PC-9 (cell line): Measurements from ENCODE around the gene CACNA2D1. TPM values are rescaled to one million over a fixed set of nuclear protein-coding genes. Genes with fewer than 3 reads are reported as not detected.

Source experiments
- BruUV-seq: library from RNA; stranded (reverse); fragments of 400-500 nt; replicated peaks from 2 replicates; lab custom pipeline; 2021; lab: Mats Ljungman, UMichigan
- CTCF ChIA-PET: fragments of 300-600 bp; sonication (Branson Sonifier 250); formaldehyde crosslinking; loops from one replicate; lab custom pipeline; 2022; ENCODE audit warnings: antibody characterized with exemption; lab: Charles Lee
- POLR2A ChIA-PET: fragments of 300-600 bp; sonication (Branson Sonifier 250); formaldehyde crosslinking; loops from one replicate; lab custom pipeline; 2022; ENCODE audit warnings: antibody characterized with exemption; ENCODE audit not compliant: unreplicated experiment; lab: Charles Lee
- DNase-seq, 2 experiments: peaks; one replicate each; pipeline versions ENCODE4 v3.0.0 to v3.0.0-alpha.2; 2015 to 2022; ENCODE audit warnings: mixed read lengths in 1 of 2
- H2AFZ ChIP-seq: fragments of 200-600 bp; sonication (generic); 2 replicates; pipeline ENCODE4 v1.8.1; 2017; ENCODE audit warnings: antibody characterized with exemption
- H3F3A ChIP-seq: fragments of 200-600 bp; sonication (generic); 2 replicates; pipeline ENCODE4 v1.8.1; 2017; ENCODE audit warnings: antibody characterized with exemption, mild to moderate bottlenecking, low read depth; ENCODE audit not compliant: insufficient read depth
- H3K27ac ChIP-seq: fragments of 200-600 bp; sonication (generic); 2 replicates; pipeline ENCODE4 v1.6.1; 2016; ENCODE audit warnings: mixed run types
- H3K27me3 ChIP-seq: fragments of 200-600 bp; sonication (generic); 2 replicates; pipeline ENCODE4 v1.6.1; 2016; ENCODE audit warnings: low read depth, mixed run types; ENCODE audit not compliant: insufficient read depth
- H3K36me3 ChIP-seq: fragments of 200-600 bp; sonication (generic); 2 replicates; pipeline ENCODE4 v1.6.1; 2016; ENCODE audit warnings: low read depth, mixed run types
- H3K4me1 ChIP-seq: fragments of 200-600 bp; sonication (generic); replicated peaks from 2 replicates; pipeline ENCODE4 v1.6.1; 2016; ENCODE audit warnings: mixed run types; ENCODE audit not compliant: insufficient read depth
- H3K4me2 ChIP-seq: fragments of 200-600 bp; sonication (generic); 2 replicates; pipeline ENCODE4 v1.6.1; 2017; ENCODE audit warnings: mixed run types
- H3K4me3 ChIP-seq: fragments of 200-600 bp; sonication (generic); 2 replicates; pipeline ENCODE4 v1.6.1; 2016; ENCODE audit warnings: mixed run types
- H3K79me2 ChIP-seq: fragments of 200-600 bp; sonication (generic); 2 replicates; pipeline ENCODE4 v1.6.1; 2017; ENCODE audit warnings: low read depth, mixed run types
- H3K9me2 ChIP-seq: fragments of 200-600 bp; sonication (generic); 2 replicates; pipeline ENCODE4 v1.8.1; 2017; ENCODE audit warnings: mild to moderate bottlenecking; ENCODE audit not compliant: insufficient read depth
- H3K9me3 ChIP-seq: fragments of 200-600 bp; sonication (generic); 2 replicates; pipeline ENCODE4 v1.8.1; 2016; ENCODE audit warnings: low read depth; ENCODE audit not compliant: insufficient read depth
- H4K20me1 ChIP-seq: fragments of 200-600 bp; sonication (generic); 2 replicates; pipeline ENCODE4 v1.8.1; 2017; ENCODE audit not compliant: insufficient read depth
- CTCF ChIP-seq: fragments of 200-600 bp; sonication (generic); conservative IDR thresholded peaks from 2 replicates; pipeline ENCODE4 v1.6.1; 2017; ENCODE audit warnings: mixed run types, antibody characterized with exemption, mild to moderate bottlenecking, moderate library complexity
- EZH2 ChIP-seq: fragments of 200-600 bp; sonication (generic); IDR thresholded peaks from 2 replicates; pipeline ENCODE4 v1.8.0; 2017; ENCODE audit warnings: antibody characterized with exemption, low read depth
- intact Hi-C: fragments of 100-400 bp; cut with micrococcal nuclease; formaldehyde crosslinking; loops from one replicate; pipeline ENCODE4 v1.10.0; 2022; ENCODE audit not compliant: unreplicated experiment
- total RNA-seq: library from RNA; stranded (reverse); gene quantifications from 2 replicates; pipeline ENCODE4 v1.2.3, GENCODE V29; 2021

CACNA2D1 gene
- total RNA-seq, 1 experiment from 2014 or later: 3.2 TPM

DNA sequence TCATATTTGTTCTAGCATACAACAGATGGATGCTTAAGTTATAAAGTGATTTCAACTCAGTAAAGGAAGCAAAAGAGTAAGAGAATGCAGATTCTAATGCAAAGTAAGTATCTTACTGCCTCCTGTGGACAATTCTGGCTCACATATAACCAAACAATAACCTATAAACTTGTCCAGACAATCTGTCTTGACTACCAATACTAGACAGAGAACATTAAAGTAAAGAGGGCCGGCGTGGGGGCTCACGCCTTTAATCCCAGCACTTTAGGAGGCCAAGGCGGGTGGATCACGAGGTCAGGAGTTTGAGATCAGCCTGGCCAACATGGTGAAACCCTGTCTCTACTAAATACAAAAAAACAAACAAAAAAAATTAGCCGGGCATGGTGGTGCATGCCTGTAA lies 329.3 kb downstream of the CACNA2D1 start:
- BruUV-seq: no TSS peak
- Histone ChIP-seq H4K20me1 (no peaks in the 10 kb centered on the region), H3K9me2 (no peaks in the 10 kb centered on the region), H3K79me2 (no peaks in the 10 kb centered on the region), H3K9me3 (no peaks in the 10 kb centered on the region), H3F3A (no peaks in the 10 kb centered on the region), H3K27ac (no peak overlapping the region), H3K4me3 (no peak overlapping the region), H2AFZ (no peak overlapping the region), H3K36me3 (no peaks in the 10 kb centered on the region), H3K4me2 (no peak overlapping the region), H3K4me1 (no peaks in the 10 kb centered on the region), H3K27me3 (no peaks in the 10 kb centered on the region)
- no peak for DNase-seq
- intact Hi-C loops: no loop called here
- ChIA-PET POLR2A (interaction anchor here (0.6 kb wide), 1 partner anchor 26 kb away, joined by 3 read pairs; no protein-coding TSS in a partner anchor), CTCF (no interaction called here)
- TF ChIP-seq EZH2 (no peak), CTCF (no peak)

GRCh38 chr7:82110146-82110840 lies 333.3 kb downstream of the CACNA2D1 start:
- H3K9me2 ChIP-seq: no peaks in the 10 kb centered on the region
- H3K36me3 ChIP-seq: no peaks in the 10 kb centered on the region
- no peaks in the 10 kb centered on the region for H3K9me3 ChIP-seq
- H3K27me3 ChIP-seq: no peaks in the 10 kb centered on the region
- DNase-seq: no peak
- H4K20me1 ChIP-seq: no peaks in the 10 kb centered on the region
- no peaks in the 10 kb centered on the region for H3K79me2 ChIP-seq
- BruUV-seq: no TSS peak
- H2AFZ ChIP-seq: no peak overlapping the region
- H3K4me3 ChIP-seq: no peak overlapping the region
- TF ChIP-seq EZH2 (no peak), CTCF (no peak)
- no peak overlapping the region for H3K4me2 ChIP-seq
- CTCF ChIA-PET: no interaction called here
- peaks cover under 1% of the 10 kb centered on the region for H3K4me1 ChIP-seq
- intact Hi-C loops: no loop called here
- no peak overlapping the region for H3K27ac ChIP-seq
- no peaks in the 10 kb centered on the region for H3F3A ChIP-seq
- POLR2A ChIA-PET: no interaction called here

DNA sequence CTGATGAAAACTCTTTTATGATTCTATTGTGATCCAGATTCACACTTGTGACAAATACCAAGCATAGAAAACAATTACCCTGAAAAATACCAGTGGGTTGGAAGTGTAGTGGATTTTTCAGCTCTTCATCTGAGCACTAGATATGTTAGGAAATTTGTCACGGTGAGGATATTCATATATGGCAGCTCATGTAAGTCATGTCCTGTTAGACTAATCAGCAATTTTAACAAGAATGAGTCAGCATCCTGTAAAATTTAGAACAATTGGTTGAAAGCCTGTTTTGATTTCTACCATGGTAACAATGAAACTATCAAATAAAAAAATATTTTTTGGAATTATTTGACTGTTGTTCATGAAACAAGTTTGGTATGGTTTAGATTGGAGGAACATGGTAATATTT lies 334.3 kb downstream of the CACNA2D1 start:
- POLR2A ChIA-PET: no interaction called here
- Histone ChIP-seq H3K79me2 (no peaks in the 10 kb centered on the region), H3F3A (no peaks in the 10 kb centered on the region), H4K20me1 (no peaks in the 10 kb centered on the region), H3K4me3 (no peak overlapping the region), H3K9me3 (no peaks in the 10 kb centered on the region), H3K9me2 (no peaks in the 10 kb centered on the region), H3K27me3 (no peaks in the 10 kb centered on the region), H3K4me2 (no peak overlapping the region), H3K4me1 (peaks cover 6% of the 10 kb centered on the region), H3K36me3 (no peaks in the 10 kb centered on the region), H3K27ac (no peak overlapping the region), H2AFZ (no peak overlapping the region)
- BruUV-seq: no TSS peak
- no peak for DNase-seq
- intact Hi-C loops: no loop called here
- CTCF ChIA-PET: no interaction called here
- TF ChIP-seq EZH2 (no peak), CTCF (no peak)
